ENCODE results near the gene SPRED1.

GRCh38 chr15:38281031-38281430 lies 28.4 kb downstream of the SPRED1 start:
- TF ChIP-seq CREB1 (IDR thresholded peaks at IDR 0.05) = no peak
- no peak for TF ChIP-seq CREB1 (CRISPR knock-in tag; IDR thresholded peaks at IDR 0.05)
- no peak for TF ChIP-seq MAX (IDR thresholded peaks at IDR 0.05)
- TF ChIP-seq CTCF (CRISPR knock-in tag; IDR thresholded peaks at IDR 0.05) = no peak
- TF ChIP-seq RNF2 (conservative IDR thresholded peaks at IDR 0.05; ENCODE audit: low read depth) = no peak
- TF ChIP-seq HBP1 (CRISPR knock-in tag; IDR thresholded peaks at IDR 0.05; ENCODE audit: low read depth) = no peak
- no peak for TF ChIP-seq ZNF276 (CRISPR knock-in tag; IDR thresholded peaks at IDR 0.05; ENCODE audit: low read depth)
- no peak for TF ChIP-seq NONO (IDR thresholded peaks at IDR 0.05)
- TF ChIP-seq NONO (CRISPR knock-in tag; conservative IDR thresholded peaks at IDR 0.05) = no peak
- no peak for TF ChIP-seq PCBP1 (IDR thresholded peaks at IDR 0.05; ENCODE audit: borderline replicate concordance, low read depth, low read length)
- TF ChIP-seq FOXJ3 (CRISPR knock-in tag; IDR thresholded peaks at IDR 0.05; ENCODE audit: borderline replicate concordance) = no peak
- TF ChIP-seq CC2D1A (CRISPR knock-in tag; IDR thresholded peaks at IDR 0.05) = no peak
- no peak for TF ChIP-seq MAFG (CRISPR knock-in tag; IDR thresholded peaks at IDR 0.05)
- TF ChIP-seq ZNF652 (CRISPR knock-in tag; IDR thresholded peaks at IDR 0.05; ENCODE audit: borderline replicate concordance, low read depth) = no peak

Measured in HepG2 (cell line).